GM23338 (cell line): ENCODE results near the gene NARS2. TPM values are rescaled to one million over a fixed set of nuclear protein-coding genes. Genes with fewer than 3 reads are reported as not detected.

Experiments used
- ATAC-seq: fragments of 200-7000 bp; cut with Tn5 transposase; 3 replicates; pipeline ENCODE4 v1.9.1; 2020
- DNase-seq: peaks from one replicate; pipeline ENCODE4 v3.0.0-alpha.2; 2015; ENCODE audit warnings: low spot score
- H2AFZ ChIP-seq: fragments of 200-600 bp; sonication (generic); 2 replicates; pipeline ENCODE4 v1.8.0; 2016; ENCODE audit warnings: antibody characterized with exemption, mild to moderate bottlenecking, moderate library complexity
- H3F3A ChIP-seq: fragments of 200-600 bp; sonication (generic); replicated peaks from 2 replicates; pipeline ENCODE4 v1.8.0; 2017; ENCODE audit warnings: antibody characterized with exemption, mixed run types, low read depth
- H3K27ac ChIP-seq: fragments of 200-600 bp; sonication (generic); 2 replicates; pipeline ENCODE4 v1.6.1; 2016; ENCODE audit warnings: low read depth
- H3K27me3 ChIP-seq: fragments of 200-600 bp; sonication (generic); 2 replicates; pipeline ENCODE4 v1.8.0; 2016; ENCODE audit warnings: mild to moderate bottlenecking, mixed run types, moderate library complexity; ENCODE audit not compliant: insufficient read depth
- H3K36me3 ChIP-seq: fragments of 200-600 bp; sonication (generic); 2 replicates; pipeline ENCODE4 v1.8.0; 2016; ENCODE audit warnings: mild to moderate bottlenecking; ENCODE audit not compliant: insufficient read depth
- H3K4me1 ChIP-seq: fragments of 200-600 bp; sonication (generic); 2 replicates; pipeline ENCODE4 v1.8.0; 2016; ENCODE audit warnings: mild to moderate bottlenecking, moderate library complexity; ENCODE audit not compliant: insufficient read depth
- H3K4me2 ChIP-seq: fragments of 200-600 bp; sonication (generic); 2 replicates; pipeline ENCODE4 v1.7.1; 2017; ENCODE audit warnings: mixed run types
- H3K4me3 ChIP-seq: fragments of 200-600 bp; sonication (generic); 2 replicates; pipeline ENCODE4 v1.6.1; 2016; ENCODE audit warnings: mixed run types
- H3K79me2 ChIP-seq: fragments of 200-600 bp; sonication (generic); replicated peaks from 2 replicates; pipeline ENCODE4 v1.8.0; 2017; ENCODE audit warnings: mild to moderate bottlenecking; ENCODE audit not compliant: insufficient read depth
- H3K9me2 ChIP-seq: fragments of 200-600 bp; sonication (generic); 2 replicates; pipeline ENCODE4 v1.8.0; 2017; ENCODE audit not compliant: insufficient read depth
- H4K20me1 ChIP-seq: fragments of 200-600 bp; sonication (generic); replicated peaks from 2 replicates; pipeline ENCODE4 v1.8.0; 2017; ENCODE audit warnings: mild to moderate bottlenecking; ENCODE audit not compliant: insufficient read depth
- H3K27ac Mint-ChIP-seq: 2 replicates; pipeline ENCODE4 v1.8.0; 2020; ENCODE audit warnings: inconsistent platforms, mild to moderate bottlenecking, moderate library complexity, mixed read lengths
- H3K27me3 Mint-ChIP-seq: 3 replicates; pipeline ENCODE4 v1.8.0; 2022; ENCODE audit warnings: low read depth, mild to moderate bottlenecking, moderate library complexity, mixed read lengths, inconsistent platforms; ENCODE audit not compliant: insufficient read depth, poor library complexity
- H3K36me3 Mint-ChIP-seq: 3 replicates; pipeline ENCODE4 v1.8.0; 2021; ENCODE audit warnings: low read depth, mild to moderate bottlenecking, inconsistent platforms, moderate library complexity, mixed read lengths
- H3K4me1 Mint-ChIP-seq: 3 replicates; pipeline ENCODE4 v1.8.0; 2020; ENCODE audit warnings: mild to moderate bottlenecking, inconsistent platforms, mixed read lengths
- H3K4me3 Mint-ChIP-seq: 3 replicates; pipeline ENCODE4 v1.8.0; 2021; ENCODE audit warnings: moderate library complexity, mild to moderate bottlenecking, inconsistent platforms, mixed read lengths
- H3K9me3 Mint-ChIP-seq: 3 replicates; pipeline ENCODE4 v1.8.0; 2020; ENCODE audit warnings: moderate library complexity, mild to moderate bottlenecking, inconsistent platforms, mixed read lengths
- CREB1 ChIP-seq: fragments of 250-450 bp; sonication (Bioruptor Pico); IDR thresholded peaks from 2 replicates; pipeline ENCODE4 v1.5.0; 2020; ENCODE audit warnings: low read depth, mild to moderate bottlenecking, moderate library complexity
- CTCF ChIP-seq, 2 experiments: fragments of 200-600 bp in 1 of 2; sonication (generic) in 1 of 2; conservative IDR thresholded peaks; 2 replicates each; pipeline versions ENCODE4 v1.5.1 to v1.6.1; 2016 to 2017; ENCODE audit warnings: antibody characterized with exemption in 2 of 2, low read depth in 2 of 2, mild to moderate bottlenecking in 2 of 2, moderate library complexity in 1 of 2
- ETS1 ChIP-seq: IDR thresholded peaks from 2 replicates; pipeline ENCODE4 v1.6.1; 2016; ENCODE audit warnings: antibody characterized with exemption
- EZH2 ChIP-seq: fragments of 200-600 bp; sonication (generic); IDR thresholded peaks from one replicate; pipeline ENCODE4 v1.8.0; 2017; ENCODE audit warnings: antibody characterized with exemption, mild to moderate bottlenecking, low read depth; ENCODE audit not compliant: unreplicated experiment
- EZH2phosphoT487 ChIP-seq: fragments of 200-600 bp; sonication (generic); IDR thresholded peaks from one replicate; pipeline ENCODE4 v1.8.1; 2018; ENCODE audit warnings: antibody characterized with exemption; ENCODE audit not compliant: unreplicated experiment
- JUNB ChIP-seq: IDR thresholded peaks from one replicate; pipeline ENCODE4 v1.6.1; 2016; ENCODE audit warnings: antibody characterized with exemption; ENCODE audit not compliant: unreplicated experiment
- NANOG ChIP-seq: IDR thresholded peaks from 2 replicates; pipeline ENCODE4 v1.6.1; 2016; ENCODE audit warnings: antibody characterized with exemption, borderline replicate concordance
- POLR2AphosphoS5 ChIP-seq: IDR thresholded peaks from 2 replicates; pipeline ENCODE4 v1.6.1; 2016; ENCODE audit warnings: antibody characterized with exemption, low read depth
- REST ChIP-seq: IDR thresholded peaks from one replicate; pipeline ENCODE4 v1.6.1; 2018; ENCODE audit warnings: antibody characterized with exemption; ENCODE audit not compliant: unreplicated experiment
- STAT1 ChIP-seq: IDR thresholded peaks from one replicate; pipeline ENCODE4 v1.6.1; 2016; ENCODE audit warnings: antibody characterized with exemption; ENCODE audit not compliant: unreplicated experiment
- ZNF114 ChIP-seq: fragments of 250-450 bp; sonication (Bioruptor Pico); IDR thresholded peaks from 2 replicates; pipeline ENCODE4 v1.5.0; 2020; ENCODE audit warnings: mild to moderate bottlenecking, moderate library complexity
- ZNF331 ChIP-seq: fragments of 250-450 bp; sonication (Bioruptor Pico); IDR thresholded peaks from 2 replicates; pipeline ENCODE4 v1.5.0; 2020; ENCODE audit warnings: low read depth, mild to moderate bottlenecking, moderate library complexity
- polyA plus RNA-seq: library from polyadenylated mRNA; unstranded; fragments of >200 nt; fragmentation: Nextera tagmentation; extraction: Ambion mirVana; gene quantifications from 2 replicates; pipeline ENCODE4 v1.2.1, GENCODE V29; 2016
- total RNA-seq: library from RNA; depleted of rRNA; stranded (reverse); fragments of >200 nt; shearing (Covaris generic); gene quantifications from 2 replicates; pipeline ENCODE4 v1.2.3, GENCODE V29; 2014

The NARS2 gene
- total and polyA plus RNA-seq, 2 experiments from 2014 or later, result 45.7 to 62.0 TPM

- TF ChIP-seq CTCF (conservative IDR thresholded peaks at IDR 0.05; ENCODE audit: low read depth in 2 of 2) (no peak), ETS1 (no peak), STAT1 (no peak), JUNB (no peak), EZH2phosphoT487 (no peak), CREB1 (CRISPR knock-in tag) (no peak)
Observed at GRCh38 chr11:78428773-78429172, 145.9 kb downstream of the NARS2 start (continued).

- Histone ChIP-seq H4K20me1 (no peaks in the 10 kb centered on the region; the same call in none of the 2 replicates), H3K36me3 (no peaks in the 10 kb centered on the region), H3K4me2 (no peak overlapping the region), H3K9me2 (no peaks in the 10 kb centered on the region), H3K79me2 (no peaks in the 10 kb centered on the region), H2AFZ (no peak overlapping the region), H3K27ac (no peak overlapping the region), H3K27me3 (no peaks in the 10 kb centered on the region), H3K4me3 (no peak overlapping the region), H3F3A (no peaks in the 10 kb centered on the region; the same call in 1 of the 2 replicates), H3K4me1 (peaks cover 38% of the 10 kb centered on the region)
- DNase-seq (no peak), ATAC-seq (no peak)
- Mint-ChIP-seq H3K4me1 (peaks cover 35% of the 10 kb centered on the region), H3K4me3 (no peak overlapping the region), H3K36me3 (no peaks in the 10 kb centered on the region), H3K27me3 (peaks cover 2% of the 10 kb centered on the region), H3K27ac (no peak overlapping the region), H3K9me3 (no peaks in the 10 kb centered on the region)
- TF ChIP-seq CTCF (conservative IDR thresholded peaks at IDR 0.05; ENCODE audit: low read depth in 2 of 2) (no peak), ZNF331 (no peak), EZH2 (no peak), REST (no peak), STAT1 (no peak), ZNF114 (CRISPR knock-in tag) (no peak), NANOG (no peak), JUNB (no peak), POLR2AphosphoS5 (no peak), CREB1 (CRISPR knock-in tag) (no peak)
Observed at GRCh38 chr11:78428266-78428636, 146.4 kb downstream of the NARS2 start.
